GM23338 (cell line): ENCODE results near the gene ARHGEF17. TPM values are rescaled to one million over a fixed set of nuclear protein-coding genes. Genes with fewer than 3 reads are reported as not detected.

Source experiments
- ATAC-seq: fragments of 200-7000 bp; cut with Tn5 transposase; 3 replicates; pipeline ENCODE4 v1.9.1; 2020
- DNase-seq: peaks from one replicate; pipeline ENCODE4 v3.0.0-alpha.2; 2015; ENCODE audit warnings: low spot score
- H2AFZ ChIP-seq: fragments of 200-600 bp; sonication (generic); 2 replicates; pipeline ENCODE4 v1.8.0; 2016; ENCODE audit warnings: antibody characterized with exemption, mild to moderate bottlenecking, moderate library complexity
- H3F3A ChIP-seq: fragments of 200-600 bp; sonication (generic); replicated peaks from 2 replicates; pipeline ENCODE4 v1.8.0; 2017; ENCODE audit warnings: antibody characterized with exemption, mixed run types, low read depth
- H3K27ac ChIP-seq: fragments of 200-600 bp; sonication (generic); 2 replicates; pipeline ENCODE4 v1.6.1; 2016; ENCODE audit warnings: low read depth
- H3K27me3 ChIP-seq: fragments of 200-600 bp; sonication (generic); 2 replicates; pipeline ENCODE4 v1.8.0; 2016; ENCODE audit warnings: mild to moderate bottlenecking, mixed run types, moderate library complexity; ENCODE audit not compliant: insufficient read depth
- H3K36me3 ChIP-seq: fragments of 200-600 bp; sonication (generic); 2 replicates; pipeline ENCODE4 v1.8.0; 2016; ENCODE audit warnings: mild to moderate bottlenecking; ENCODE audit not compliant: insufficient read depth
- H3K4me1 ChIP-seq: fragments of 200-600 bp; sonication (generic); 2 replicates; pipeline ENCODE4 v1.8.0; 2016; ENCODE audit warnings: mild to moderate bottlenecking, moderate library complexity; ENCODE audit not compliant: insufficient read depth
- H3K4me2 ChIP-seq: fragments of 200-600 bp; sonication (generic); 2 replicates; pipeline ENCODE4 v1.7.1; 2017; ENCODE audit warnings: mixed run types
- H3K4me3 ChIP-seq: fragments of 200-600 bp; sonication (generic); 2 replicates; pipeline ENCODE4 v1.6.1; 2016; ENCODE audit warnings: mixed run types
- H3K79me2 ChIP-seq: fragments of 200-600 bp; sonication (generic); replicated peaks from 2 replicates; pipeline ENCODE4 v1.8.0; 2017; ENCODE audit warnings: mild to moderate bottlenecking; ENCODE audit not compliant: insufficient read depth
- H3K9me2 ChIP-seq: fragments of 200-600 bp; sonication (generic); 2 replicates; pipeline ENCODE4 v1.8.0; 2017; ENCODE audit not compliant: insufficient read depth
- H4K20me1 ChIP-seq: fragments of 200-600 bp; sonication (generic); replicated peaks from 2 replicates; pipeline ENCODE4 v1.8.0; 2017; ENCODE audit warnings: mild to moderate bottlenecking; ENCODE audit not compliant: insufficient read depth
- H3K27ac Mint-ChIP-seq: 2 replicates; pipeline ENCODE4 v1.8.0; 2020; ENCODE audit warnings: inconsistent platforms, mild to moderate bottlenecking, moderate library complexity, mixed read lengths
- H3K27me3 Mint-ChIP-seq: 3 replicates; pipeline ENCODE4 v1.8.0; 2022; ENCODE audit warnings: low read depth, mild to moderate bottlenecking, moderate library complexity, mixed read lengths, inconsistent platforms; ENCODE audit not compliant: insufficient read depth, poor library complexity
- H3K36me3 Mint-ChIP-seq: 3 replicates; pipeline ENCODE4 v1.8.0; 2021; ENCODE audit warnings: low read depth, mild to moderate bottlenecking, inconsistent platforms, moderate library complexity, mixed read lengths
- H3K4me1 Mint-ChIP-seq: 3 replicates; pipeline ENCODE4 v1.8.0; 2020; ENCODE audit warnings: mild to moderate bottlenecking, inconsistent platforms, mixed read lengths
- H3K4me3 Mint-ChIP-seq: 3 replicates; pipeline ENCODE4 v1.8.0; 2021; ENCODE audit warnings: moderate library complexity, mild to moderate bottlenecking, inconsistent platforms, mixed read lengths
- H3K9me3 Mint-ChIP-seq: 3 replicates; pipeline ENCODE4 v1.8.0; 2020; ENCODE audit warnings: moderate library complexity, mild to moderate bottlenecking, inconsistent platforms, mixed read lengths
- CREB1 ChIP-seq: fragments of 250-450 bp; sonication (Bioruptor Pico); IDR thresholded peaks from 2 replicates; pipeline ENCODE4 v1.5.0; 2020; ENCODE audit warnings: low read depth, mild to moderate bottlenecking, moderate library complexity
- EZH2 ChIP-seq: fragments of 200-600 bp; sonication (generic); IDR thresholded peaks from one replicate; pipeline ENCODE4 v1.8.0; 2017; ENCODE audit warnings: antibody characterized with exemption, mild to moderate bottlenecking, low read depth; ENCODE audit not compliant: unreplicated experiment
- EZH2phosphoT487 ChIP-seq: fragments of 200-600 bp; sonication (generic); IDR thresholded peaks from one replicate; pipeline ENCODE4 v1.8.1; 2018; ENCODE audit warnings: antibody characterized with exemption; ENCODE audit not compliant: unreplicated experiment
- JUNB ChIP-seq: IDR thresholded peaks from one replicate; pipeline ENCODE4 v1.6.1; 2016; ENCODE audit warnings: antibody characterized with exemption; ENCODE audit not compliant: unreplicated experiment
- NANOG ChIP-seq: IDR thresholded peaks from 2 replicates; pipeline ENCODE4 v1.6.1; 2016; ENCODE audit warnings: antibody characterized with exemption, borderline replicate concordance
- POLR2AphosphoS5 ChIP-seq: IDR thresholded peaks from 2 replicates; pipeline ENCODE4 v1.6.1; 2016; ENCODE audit warnings: antibody characterized with exemption, low read depth
- STAT1 ChIP-seq: IDR thresholded peaks from one replicate; pipeline ENCODE4 v1.6.1; 2016; ENCODE audit warnings: antibody characterized with exemption; ENCODE audit not compliant: unreplicated experiment
- ZNF114 ChIP-seq: fragments of 250-450 bp; sonication (Bioruptor Pico); IDR thresholded peaks from 2 replicates; pipeline ENCODE4 v1.5.0; 2020; ENCODE audit warnings: mild to moderate bottlenecking, moderate library complexity
- ZNF331 ChIP-seq: fragments of 250-450 bp; sonication (Bioruptor Pico); IDR thresholded peaks from 2 replicates; pipeline ENCODE4 v1.5.0; 2020; ENCODE audit warnings: low read depth, mild to moderate bottlenecking, moderate library complexity
- polyA plus RNA-seq: library from polyadenylated mRNA; unstranded; fragments of >200 nt; fragmentation: Nextera tagmentation; extraction: Ambion mirVana; gene quantifications from 2 replicates; pipeline ENCODE4 v1.2.1, GENCODE V29; 2016
- total RNA-seq: library from RNA; depleted of rRNA; stranded (reverse); fragments of >200 nt; shearing (Covaris generic); gene quantifications from 2 replicates; pipeline ENCODE4 v1.2.3, GENCODE V29; 2014
- TF ChIP-seq, protein P1 (sequence below): IDR thresholded peaks from 2 replicates; pipeline ENCODE4 v1.6.1; 2016; ENCODE audit warnings: antibody characterized with exemption
- TF ChIP-seq, protein P2 (sequence below): fragments of 250-450 bp; sonication (Bioruptor Pico); IDR thresholded peaks from 2 replicates; pipeline ENCODE4 v1.5.0; 2020; ENCODE audit warnings: mild to moderate bottlenecking, moderate library complexity
- TF ChIP-seq, protein P3 (sequence below), 2 experiments: fragments of 200-600 bp in 1 of 2; sonication (generic) in 1 of 2; conservative IDR thresholded peaks; 2 replicates each; pipeline versions ENCODE4 v1.5.1 to v1.6.1; 2016 to 2017; ENCODE audit warnings: antibody characterized with exemption in 2 of 2, low read depth in 2 of 2, mild to moderate bottlenecking in 2 of 2, moderate library complexity in 1 of 2
- TF ChIP-seq, protein P4 (sequence below): IDR thresholded peaks from one replicate; pipeline ENCODE4 v1.6.1; 2018; ENCODE audit warnings: antibody characterized with exemption; ENCODE audit not compliant: unreplicated experiment

ARHGEF17 gene
- total and polyA plus RNA-seq, 2 experiments from 2014 or later, result 2.9 to 15.0 TPM

DNA sequence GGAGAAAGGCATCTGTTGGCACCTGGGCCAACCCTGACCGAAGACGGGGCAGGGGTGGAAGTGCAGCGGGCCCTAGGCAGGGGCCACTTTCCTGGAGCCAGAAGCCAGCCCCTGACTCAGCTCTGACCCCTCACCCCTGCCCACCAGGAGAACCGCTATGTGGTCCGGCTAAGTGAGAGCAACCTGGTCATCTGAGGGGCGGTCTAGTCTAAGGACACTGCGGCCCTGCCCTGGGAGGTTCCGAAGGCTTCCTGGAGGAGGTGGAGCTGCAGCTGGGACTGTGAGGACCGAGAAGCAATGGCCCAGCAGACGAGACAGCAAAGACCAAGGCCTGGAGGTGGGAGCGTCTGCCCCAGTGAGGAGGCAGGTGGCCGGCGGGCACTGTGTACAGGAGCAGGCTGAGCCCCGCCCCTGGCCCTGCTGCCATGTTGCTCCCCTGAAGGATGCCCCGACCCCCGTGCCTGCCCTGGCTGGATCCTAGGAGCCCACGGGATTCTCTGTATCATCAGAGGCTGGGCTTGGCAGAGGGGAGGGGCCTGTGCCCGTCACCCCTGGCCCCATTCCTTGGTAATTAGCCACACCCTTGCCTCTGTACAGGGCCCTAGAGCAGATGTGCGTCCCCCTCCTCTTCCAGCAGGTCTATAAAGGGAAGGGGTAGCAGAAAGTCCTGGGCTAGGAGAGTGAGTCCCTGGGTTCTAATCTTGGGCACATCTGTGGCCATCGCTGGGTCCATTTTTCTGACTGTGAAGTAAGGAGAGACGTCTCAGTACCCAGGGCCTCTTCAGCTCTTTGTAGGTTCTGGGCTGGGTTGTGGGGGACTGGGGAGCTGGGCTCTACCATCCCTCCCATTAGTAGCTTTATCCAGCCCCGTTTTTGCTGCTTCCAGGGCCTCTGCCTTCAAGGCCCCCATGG, 87.5 kb downstream of the ARHGEF17 start:
- Mint-ChIP-seq H3K4me3 (no peak overlapping the region), H3K4me1 (peaks cover 4% of the 10 kb centered on the region), H3K36me3 (no peaks in the 10 kb centered on the region), H3K27me3 (peaks cover 9% of the 10 kb centered on the region), H3K9me3 (no peaks in the 10 kb centered on the region; the same call in 2 of the 3 replicates), H3K27ac (no peak overlapping the region)
- Histone ChIP-seq H3K27ac (no peak overlapping the region), H3K27me3 (no peaks in the 10 kb centered on the region), H3K4me2 (no peak overlapping the region), H4K20me1 (no peaks in the 10 kb centered on the region), H3K79me2 (no peaks in the 10 kb centered on the region), H3K4me1 (no peaks in the 10 kb centered on the region), H3F3A (no peaks in the 10 kb centered on the region), H2AFZ (no peak overlapping the region), H3K4me3 (no peak overlapping the region), H3K36me3 (no peaks in the 10 kb centered on the region), H3K9me2 (no peaks in the 10 kb centered on the region)
- DNase-seq (no peak), ATAC-seq (no peak)
- TF ChIP-seq, protein P1, sequence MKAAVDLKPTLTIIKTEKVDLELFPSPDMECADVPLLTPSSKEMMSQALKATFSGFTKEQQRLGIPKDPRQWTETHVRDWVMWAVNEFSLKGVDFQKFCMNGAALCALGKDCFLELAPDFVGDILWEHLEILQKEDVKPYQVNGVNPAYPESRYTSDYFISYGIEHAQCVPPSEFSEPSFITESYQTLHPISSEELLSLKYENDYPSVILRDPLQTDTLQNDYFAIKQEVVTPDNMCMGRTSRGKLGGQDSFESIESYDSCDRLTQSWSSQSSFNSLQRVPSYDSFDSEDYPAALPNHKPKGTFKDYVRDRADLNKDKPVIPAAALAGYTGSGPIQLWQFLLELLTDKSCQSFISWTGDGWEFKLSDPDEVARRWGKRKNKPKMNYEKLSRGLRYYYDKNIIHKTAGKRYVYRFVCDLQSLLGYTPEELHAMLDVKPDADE, result no peak
- no peak for TF ChIP-seq STAT1
- no peak for TF ChIP-seq ZNF331 (CRISPR knock-in tag)
- TF ChIP-seq, protein P2, sequence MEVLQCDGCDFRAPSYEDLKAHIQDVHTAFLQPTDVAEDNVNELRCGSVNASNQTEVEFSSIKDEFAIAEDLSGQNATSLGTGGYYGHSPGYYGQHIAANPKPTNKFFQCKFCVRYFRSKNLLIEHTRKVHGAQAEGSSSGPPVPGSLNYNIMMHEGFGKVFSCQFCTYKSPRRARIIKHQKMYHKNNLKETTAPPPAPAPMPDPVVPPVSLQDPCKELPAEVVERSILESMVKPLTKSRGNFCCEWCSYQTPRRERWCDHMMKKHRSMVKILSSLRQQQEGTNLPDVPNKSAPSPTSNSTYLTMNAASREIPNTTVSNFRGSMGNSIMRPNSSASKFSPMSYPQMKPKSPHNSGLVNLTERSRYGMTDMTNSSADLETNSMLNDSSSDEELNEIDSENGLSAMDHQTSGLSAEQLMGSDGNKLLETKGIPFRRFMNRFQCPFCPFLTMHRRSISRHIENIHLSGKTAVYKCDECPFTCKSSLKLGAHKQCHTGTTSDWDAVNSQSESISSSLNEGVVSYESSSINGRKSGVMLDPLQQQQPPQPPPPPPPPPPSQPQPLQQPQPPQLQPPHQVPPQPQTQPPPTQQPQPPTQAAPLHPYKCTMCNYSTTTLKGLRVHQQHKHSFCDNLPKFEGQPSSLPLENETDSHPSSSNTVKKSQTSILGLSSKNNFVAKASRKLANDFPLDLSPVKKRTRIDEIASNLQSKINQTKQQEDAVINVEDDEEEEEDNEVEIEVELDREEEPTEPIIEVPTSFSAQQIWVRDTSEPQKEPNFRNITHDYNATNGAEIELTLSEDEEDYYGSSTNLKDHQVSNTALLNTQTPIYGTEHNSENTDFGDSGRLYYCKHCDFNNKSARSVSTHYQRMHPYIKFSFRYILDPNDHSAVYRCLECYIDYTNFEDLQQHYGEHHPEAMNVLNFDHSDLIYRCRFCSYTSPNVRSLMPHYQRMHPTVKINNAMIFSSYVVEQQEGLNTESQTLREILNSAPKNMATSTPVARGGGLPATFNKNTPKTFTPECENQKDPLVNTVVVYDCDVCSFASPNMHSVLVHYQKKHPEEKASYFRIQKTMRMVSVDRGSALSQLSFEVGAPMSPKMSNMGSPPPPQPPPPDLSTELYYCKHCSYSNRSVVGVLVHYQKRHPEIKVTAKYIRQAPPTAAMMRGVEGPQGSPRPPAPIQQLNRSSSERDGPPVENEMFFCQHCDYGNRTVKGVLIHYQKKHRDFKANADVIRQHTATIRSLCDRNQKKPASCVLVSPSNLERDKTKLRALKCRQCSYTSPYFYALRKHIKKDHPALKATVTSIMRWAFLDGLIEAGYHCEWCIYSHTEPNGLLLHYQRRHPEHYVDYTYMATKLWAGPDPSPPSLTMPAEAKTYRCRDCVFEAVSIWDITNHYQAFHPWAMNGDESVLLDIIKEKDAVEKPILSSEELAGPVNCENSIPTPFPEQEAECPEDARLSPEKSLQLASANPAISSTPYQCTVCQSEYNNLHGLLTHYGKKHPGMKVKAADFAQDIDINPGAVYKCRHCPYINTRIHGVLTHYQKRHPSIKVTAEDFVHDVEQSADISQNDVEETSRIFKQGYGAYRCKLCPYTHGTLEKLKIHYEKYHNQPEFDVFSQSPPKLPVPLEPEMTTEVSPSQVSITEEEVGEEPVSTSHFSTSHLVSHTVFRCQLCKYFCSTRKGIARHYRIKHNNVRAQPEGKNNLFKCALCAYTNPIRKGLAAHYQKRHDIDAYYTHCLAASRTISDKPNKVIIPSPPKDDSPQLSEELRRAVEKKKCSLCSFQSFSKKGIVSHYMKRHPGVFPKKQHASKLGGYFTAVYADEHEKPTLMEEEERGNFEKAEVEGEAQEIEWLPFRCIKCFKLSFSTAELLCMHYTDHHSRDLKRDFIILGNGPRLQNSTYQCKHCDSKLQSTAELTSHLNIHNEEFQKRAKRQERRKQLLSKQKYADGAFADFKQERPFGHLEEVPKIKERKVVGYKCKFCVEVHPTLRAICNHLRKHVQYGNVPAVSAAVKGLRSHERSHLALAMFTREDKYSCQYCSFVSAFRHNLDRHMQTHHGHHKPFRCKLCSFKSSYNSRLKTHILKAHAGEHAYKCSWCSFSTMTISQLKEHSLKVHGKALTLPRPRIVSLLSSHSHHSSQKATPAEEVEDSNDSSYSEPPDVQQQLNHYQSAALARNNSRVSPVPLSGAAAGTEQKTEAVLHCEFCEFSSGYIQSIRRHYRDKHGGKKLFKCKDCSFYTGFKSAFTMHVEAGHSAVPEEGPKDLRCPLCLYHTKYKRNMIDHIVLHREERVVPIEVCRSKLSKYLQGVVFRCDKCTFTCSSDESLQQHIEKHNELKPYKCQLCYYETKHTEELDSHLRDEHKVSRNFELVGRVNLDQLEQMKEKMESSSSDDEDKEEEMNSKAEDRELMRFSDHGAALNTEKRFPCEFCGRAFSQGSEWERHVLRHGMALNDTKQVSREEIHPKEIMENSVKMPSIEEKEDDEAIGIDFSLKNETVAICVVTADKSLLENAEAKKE (CRISPR knock-in tag), result no peak
- TF ChIP-seq EZH2phosphoT487, result no peak
- no peak for TF ChIP-seq CREB1
- TF ChIP-seq, protein P3, sequence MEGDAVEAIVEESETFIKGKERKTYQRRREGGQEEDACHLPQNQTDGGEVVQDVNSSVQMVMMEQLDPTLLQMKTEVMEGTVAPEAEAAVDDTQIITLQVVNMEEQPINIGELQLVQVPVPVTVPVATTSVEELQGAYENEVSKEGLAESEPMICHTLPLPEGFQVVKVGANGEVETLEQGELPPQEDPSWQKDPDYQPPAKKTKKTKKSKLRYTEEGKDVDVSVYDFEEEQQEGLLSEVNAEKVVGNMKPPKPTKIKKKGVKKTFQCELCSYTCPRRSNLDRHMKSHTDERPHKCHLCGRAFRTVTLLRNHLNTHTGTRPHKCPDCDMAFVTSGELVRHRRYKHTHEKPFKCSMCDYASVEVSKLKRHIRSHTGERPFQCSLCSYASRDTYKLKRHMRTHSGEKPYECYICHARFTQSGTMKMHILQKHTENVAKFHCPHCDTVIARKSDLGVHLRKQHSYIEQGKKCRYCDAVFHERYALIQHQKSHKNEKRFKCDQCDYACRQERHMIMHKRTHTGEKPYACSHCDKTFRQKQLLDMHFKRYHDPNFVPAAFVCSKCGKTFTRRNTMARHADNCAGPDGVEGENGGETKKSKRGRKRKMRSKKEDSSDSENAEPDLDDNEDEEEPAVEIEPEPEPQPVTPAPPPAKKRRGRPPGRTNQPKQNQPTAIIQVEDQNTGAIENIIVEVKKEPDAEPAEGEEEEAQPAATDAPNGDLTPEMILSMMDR (conservative IDR thresholded peaks at IDR 0.05; ENCODE audit: low read depth in 2 of 2), result no peak
- no peak for TF ChIP-seq POLR2AphosphoS5
- no peak for TF ChIP-seq NANOG
- no peak for TF ChIP-seq ZNF114 (CRISPR knock-in tag)
- TF ChIP-seq JUNB, result no peak
- TF ChIP-seq, protein P4, sequence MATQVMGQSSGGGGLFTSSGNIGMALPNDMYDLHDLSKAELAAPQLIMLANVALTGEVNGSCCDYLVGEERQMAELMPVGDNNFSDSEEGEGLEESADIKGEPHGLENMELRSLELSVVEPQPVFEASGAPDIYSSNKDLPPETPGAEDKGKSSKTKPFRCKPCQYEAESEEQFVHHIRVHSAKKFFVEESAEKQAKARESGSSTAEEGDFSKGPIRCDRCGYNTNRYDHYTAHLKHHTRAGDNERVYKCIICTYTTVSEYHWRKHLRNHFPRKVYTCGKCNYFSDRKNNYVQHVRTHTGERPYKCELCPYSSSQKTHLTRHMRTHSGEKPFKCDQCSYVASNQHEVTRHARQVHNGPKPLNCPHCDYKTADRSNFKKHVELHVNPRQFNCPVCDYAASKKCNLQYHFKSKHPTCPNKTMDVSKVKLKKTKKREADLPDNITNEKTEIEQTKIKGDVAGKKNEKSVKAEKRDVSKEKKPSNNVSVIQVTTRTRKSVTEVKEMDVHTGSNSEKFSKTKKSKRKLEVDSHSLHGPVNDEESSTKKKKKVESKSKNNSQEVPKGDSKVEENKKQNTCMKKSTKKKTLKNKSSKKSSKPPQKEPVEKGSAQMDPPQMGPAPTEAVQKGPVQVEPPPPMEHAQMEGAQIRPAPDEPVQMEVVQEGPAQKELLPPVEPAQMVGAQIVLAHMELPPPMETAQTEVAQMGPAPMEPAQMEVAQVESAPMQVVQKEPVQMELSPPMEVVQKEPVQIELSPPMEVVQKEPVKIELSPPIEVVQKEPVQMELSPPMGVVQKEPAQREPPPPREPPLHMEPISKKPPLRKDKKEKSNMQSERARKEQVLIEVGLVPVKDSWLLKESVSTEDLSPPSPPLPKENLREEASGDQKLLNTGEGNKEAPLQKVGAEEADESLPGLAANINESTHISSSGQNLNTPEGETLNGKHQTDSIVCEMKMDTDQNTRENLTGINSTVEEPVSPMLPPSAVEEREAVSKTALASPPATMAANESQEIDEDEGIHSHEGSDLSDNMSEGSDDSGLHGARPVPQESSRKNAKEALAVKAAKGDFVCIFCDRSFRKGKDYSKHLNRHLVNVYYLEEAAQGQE, result no peak
- TF ChIP-seq EZH2, result no peak
